Activated CD4-positive, CD25-positive, alpha-beta regulatory T cell treated with anti-CD3 and anti-CD28 coated beads, Interleukin-2, amount 50 U/mL, for 16 hours (primary cell): ENCODE data around the gene EML2.
A peak's percentile ranks its signal among the peaks of the same experiment; 100 is the strongest.

ENCODE experiments used
- DNase-seq: peaks from one replicate; pipeline ENCODE4 v3.0.0-alpha.2; 2020; ENCODE audit warnings: low read depth, low spot score

EML2 gene

DNA sequence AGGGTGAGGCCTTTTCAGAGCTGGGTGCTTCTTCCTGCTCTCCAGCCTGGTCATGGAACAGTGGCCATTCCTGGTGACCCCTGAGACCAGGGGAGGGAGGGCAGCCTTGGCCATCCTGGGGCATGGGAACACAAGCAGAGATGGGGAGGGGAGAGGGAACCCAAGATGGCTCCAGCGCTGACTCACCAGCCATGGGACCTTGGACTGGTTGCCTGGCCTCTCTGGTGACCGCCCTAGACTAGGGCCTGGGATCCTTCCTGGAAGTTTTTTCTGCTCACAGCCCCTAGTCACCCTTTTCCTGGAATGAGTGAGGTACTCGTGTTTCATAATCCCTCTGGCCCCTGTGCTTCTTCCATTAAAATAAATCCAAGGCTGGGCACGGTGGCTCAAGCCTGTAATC, 51.3 kb downstream of the EML2 start:
- DNase-seq = no peak

- no peak for DNase-seq
Measured at GRCh38 chr19:45585158-45585577, 54.0 kb downstream of the EML2 start.

DNA sequence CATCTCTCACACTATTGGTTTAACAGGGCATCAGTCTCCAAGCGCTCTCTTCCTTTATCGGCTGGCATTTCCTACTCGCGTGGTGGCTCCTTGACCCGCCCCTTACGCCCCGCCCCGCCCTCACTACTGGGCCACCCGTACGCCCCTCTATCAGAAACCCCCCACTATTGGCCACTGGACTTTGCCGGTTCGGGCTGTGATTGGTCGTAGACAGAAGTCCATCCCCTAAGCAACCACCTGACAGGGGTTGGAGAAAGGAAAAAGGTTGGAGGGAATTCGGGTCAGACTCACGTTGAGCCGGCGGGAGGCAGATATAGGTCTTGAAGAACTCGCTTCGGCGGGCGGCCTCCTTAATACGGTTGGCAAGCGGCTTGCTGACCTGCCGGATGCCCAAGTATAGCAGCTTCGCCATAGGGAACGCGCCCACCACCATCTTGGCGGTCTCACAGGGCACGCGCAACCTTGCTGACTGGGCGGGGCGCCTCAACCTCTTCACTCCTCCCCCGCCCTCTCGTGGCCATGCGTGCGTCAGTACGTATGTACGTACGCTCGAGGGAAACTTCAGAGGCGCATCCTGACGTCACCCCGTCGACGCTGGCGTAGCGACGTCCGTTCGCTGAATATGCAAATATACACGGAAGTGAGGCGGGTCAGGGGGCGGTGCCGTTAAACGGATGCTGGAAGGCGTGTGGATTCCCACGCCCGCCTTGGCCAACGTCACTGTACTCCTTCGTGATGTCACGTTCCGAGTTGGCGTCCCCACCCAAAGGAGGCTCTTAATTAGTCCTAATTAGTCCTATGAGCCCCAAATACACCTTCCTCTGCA, 54.7 kb downstream of the EML2 start, which contains the start of gene OPA3:
TSS of gene OPA3 (minus strand) at position 471 of the 826 bp plus-strand sequence. CDS start at position 433, 38 bp downstream.
- peak; percentile 99 for DNase-seq

- no peak for DNase-seq
Measured at GRCh38 chr19:45581576-45581975, 57.6 kb downstream of the EML2 start.

- no peak for DNase-seq
Measured at GRCh38 chr19:45578861-45579260, 60.3 kb downstream of the EML2 start.

DNA sequence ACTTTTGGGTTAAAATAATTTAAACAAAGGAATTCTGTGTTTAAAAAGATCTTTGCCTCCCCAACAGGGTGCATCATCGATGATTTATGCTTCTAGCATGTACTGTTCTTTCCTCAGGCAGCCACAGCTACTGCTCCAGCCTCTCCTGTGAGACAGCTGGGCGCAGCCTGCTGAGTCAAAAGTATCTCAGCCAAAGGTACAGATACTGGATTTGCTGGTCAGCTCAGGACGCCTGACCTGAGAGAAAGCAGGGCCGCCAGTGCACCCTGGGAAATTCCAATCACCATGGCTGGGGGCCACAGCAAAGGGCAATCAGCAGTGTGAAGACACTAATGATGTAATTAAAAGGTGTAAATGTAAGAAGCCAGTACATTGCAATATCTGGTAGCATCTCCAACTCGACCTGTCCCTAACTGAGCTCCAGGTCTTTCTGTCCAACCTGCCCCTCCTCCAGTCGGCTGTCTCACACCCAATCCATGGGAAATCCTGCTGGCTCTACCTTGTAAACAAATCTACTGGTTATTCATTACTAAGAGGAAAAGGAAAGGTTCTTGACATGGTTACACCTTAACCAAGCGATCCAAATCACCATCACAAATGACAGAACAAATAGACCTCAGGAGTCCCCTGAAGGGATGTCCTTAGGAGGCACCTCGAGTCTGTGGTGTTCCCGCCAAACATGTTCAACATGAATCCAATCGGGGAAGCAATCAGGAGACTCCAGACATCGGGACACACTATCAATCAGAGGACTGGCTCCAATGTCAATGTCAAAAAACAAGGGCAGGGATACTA, 61.9 kb downstream of the EML2 start:
- no peak for DNase-seq

GRCh38 chr19:45576682-45577081, 62.5 kb downstream of the EML2 start:
- DNase-seq = no peak

- no peak for DNase-seq
Measured at GRCh38 chr19:45575216-45575615, 64.0 kb downstream of the EML2 start.

- no peak for DNase-seq
Measured at GRCh38 chr19:45574526-45574925, 64.7 kb downstream of the EML2 start.

DNA sequence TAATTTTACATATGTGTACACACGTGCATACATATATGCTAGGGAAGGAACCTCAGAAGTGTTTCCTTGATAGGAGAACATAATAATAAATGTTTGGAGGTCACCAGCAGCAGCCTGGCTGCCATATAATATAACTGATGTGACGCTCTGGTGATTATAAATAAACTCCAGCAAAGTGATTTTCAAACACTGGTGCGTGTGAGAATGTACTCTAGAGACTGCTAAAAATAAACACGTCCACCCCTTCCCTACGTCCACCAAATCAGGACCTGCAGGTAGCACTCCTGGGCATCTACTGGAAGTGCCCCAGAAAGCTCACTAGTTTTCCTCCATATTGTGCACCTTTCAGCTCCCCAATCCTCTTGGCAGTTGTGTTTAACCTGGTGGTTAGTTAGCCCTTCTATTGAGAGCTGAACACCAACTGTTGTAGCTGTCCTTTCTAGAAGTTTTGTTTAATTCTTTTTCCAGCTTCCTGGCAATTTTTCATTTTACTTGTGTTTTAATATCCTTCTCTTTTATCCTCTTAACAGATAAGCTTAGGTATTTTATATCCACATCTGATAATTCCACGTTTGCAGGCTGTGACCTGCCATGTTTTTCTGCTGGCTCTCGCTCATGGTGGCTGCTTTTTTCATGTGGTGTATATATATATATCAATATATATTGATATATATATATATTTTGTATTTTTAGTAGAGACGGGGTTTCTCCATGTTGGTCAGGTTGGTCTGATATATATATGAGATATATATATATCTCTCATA, 67.6 kb downstream of the EML2 start:
- no peak for DNase-seq

- peak; percentile 10 for DNase-seq
Measured at GRCh38 chr19:45569619-45570421, 69.4 kb downstream of the EML2 start.

- DNase-seq = no peak
Measured at GRCh38 chr19:45568732-45569131, 70.5 kb downstream of the EML2 start.

DNA sequence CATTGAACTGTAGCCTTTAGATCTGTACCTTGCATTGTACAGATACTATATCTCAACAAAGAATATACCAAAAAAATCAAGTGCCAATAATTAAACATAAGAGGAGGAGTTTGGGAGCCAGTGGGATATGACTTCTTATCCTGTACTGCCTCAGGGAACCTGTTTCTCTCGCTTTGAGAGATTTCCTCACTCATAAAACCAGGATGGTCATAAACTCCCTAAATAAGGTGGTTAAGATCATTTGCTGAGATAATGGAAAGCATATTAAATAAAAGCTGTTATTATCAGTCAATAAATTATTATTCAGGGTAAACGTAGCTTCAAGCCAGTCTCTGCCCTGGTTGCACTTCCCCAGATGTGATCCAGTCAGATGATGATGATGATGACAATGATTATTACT, 71.6 kb downstream of the EML2 start:
- DNase-seq = no peak

DNA sequence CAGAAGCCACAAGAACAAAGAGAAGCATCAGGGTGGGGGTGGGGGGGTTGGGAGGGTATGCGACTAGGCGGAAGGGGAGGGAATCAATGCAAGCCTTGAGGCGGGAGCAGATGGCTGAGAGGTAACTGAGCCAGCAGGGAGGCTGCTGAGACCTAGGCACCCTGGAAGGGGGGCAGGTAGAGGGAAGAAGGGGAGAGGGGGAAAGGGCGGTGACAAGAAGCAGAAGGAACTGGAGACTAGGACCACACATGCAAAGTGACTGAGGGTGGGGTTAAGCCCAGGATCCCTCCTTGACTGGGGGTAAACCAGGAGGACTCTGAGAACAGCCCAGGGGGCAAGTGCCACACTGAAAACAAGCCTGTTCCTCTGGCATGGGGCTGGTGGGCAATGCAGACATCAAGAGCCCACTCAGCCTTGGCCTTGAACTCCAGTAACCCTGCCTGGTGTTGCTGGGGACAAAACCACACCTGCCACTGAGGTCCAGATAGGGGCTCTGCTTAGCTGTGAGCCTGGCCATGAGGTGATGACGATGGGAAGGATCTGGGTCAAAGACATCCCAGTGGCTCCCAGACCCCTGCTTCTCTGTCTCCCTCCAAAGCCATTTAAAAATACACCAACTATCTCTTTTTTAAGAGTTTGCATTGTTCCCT, 74.9 kb downstream of the EML2 start:
- no peak for DNase-seq

DNA sequence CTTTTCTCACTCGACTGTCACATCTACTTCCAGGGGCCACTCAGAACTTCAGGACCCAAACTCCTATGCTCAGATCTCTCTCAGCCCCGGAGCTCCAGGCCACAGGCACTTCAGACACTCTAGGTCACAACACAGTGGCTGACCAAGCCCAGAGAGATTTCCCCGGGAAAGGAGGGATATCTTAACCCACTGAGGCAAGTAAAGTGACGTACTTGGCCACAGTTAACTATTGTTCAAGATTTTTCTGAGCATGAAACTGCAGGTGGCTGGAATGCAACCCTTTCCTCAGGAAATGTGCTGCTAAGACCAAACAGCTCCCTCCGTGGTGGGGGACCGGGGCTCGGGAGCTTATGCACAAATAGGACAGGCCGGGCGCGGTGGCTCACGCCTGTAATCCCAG, 78.5 kb downstream of the EML2 start:
- no peak for DNase-seq

- no peak for DNase-seq
Measured at GRCh38 chr19:45560038-45560437, 79.2 kb downstream of the EML2 start.
